ENCODE data around the gene NAV1.

GRCh38 chr1:201542309-201543035 lies 3.5 kb downstream of the NAV1 start:
- TF ChIP-seq EZH2 (IDR thresholded peaks at IDR 0.05; ENCODE audit: low read length) (no peak), CTCF (optimal IDR thresholded peaks at IDR 0.05 in 1 of 3, IDR thresholded peaks at IDR 0.05 in 1 of 3, conservative IDR thresholded peaks at IDR 0.05 in 1 of 3; ENCODE audit: extremely low read depth in 1 of 3, insufficient read depth in 2 of 3, low read length in 3 of 3) (no peak)
